NCI-H524 treated with DMSO at 0.1 percent for 48 hours (cell line): ENCODE data around the gene BPIFA3.

Source experiments
- DNase-seq: peaks from one replicate; lab custom pipeline; 2025; lab: John Stamatoyannopoulos, UW

BPIFA3 gene

GRCh38 chr20:33224399-33224798 is 7.2 kb downstream of the BPIFA3 start:
- DNase-seq, result no peak

- DNase-seq, result no peak
These were observed 12.7 kb downstream of the BPIFA3 start for GRCh38 chr20:33229843-33230242.

DNA sequence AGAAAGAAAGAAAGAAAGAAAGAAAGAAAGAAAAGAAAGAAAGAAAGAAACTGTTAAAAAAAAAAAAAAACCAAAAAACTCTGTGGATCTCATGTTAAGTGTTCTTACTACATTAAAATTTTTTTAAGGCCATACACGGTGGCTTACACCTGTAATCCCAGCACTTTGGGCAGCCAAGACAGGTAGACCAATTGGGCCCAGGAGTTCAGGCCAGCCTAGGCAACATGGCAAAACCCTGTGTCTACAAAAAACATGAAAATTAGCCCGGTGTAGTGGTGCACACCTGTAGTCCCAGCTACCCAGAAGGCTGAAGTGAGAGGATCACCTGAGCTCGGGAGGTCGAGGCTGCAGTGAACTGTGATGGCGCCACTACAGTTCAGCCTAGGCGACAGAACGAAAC is 14.1 kb downstream of the BPIFA3 start:
- DNase-seq, result no peak

DNA sequence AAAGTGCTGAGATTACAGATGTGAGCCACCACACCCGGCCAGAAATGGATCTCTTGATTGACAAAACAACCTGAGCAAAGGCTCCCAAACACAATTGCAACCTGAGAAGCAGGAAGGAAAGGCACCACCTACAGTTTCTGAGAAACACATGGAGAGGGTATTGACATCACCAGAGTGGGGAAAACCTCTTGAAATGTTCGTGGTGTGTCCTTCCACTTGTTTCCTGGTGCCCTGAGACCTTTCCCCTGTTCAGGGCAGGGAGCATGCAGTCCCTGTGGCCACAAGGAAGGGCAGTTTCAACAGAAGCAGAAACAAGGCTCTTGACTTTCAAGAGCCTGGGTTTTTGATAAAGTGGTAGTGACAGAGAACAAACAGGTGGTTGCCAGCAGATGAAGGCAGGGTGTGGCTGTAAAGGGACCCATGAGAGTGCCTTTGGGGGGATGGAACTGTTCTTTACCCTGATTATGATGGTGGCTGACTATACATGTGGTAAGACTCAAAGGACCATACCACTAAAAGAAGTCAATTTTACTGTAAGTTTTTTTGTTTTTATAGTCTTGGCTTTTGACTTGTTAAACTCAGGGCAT is 15.4 kb downstream of the BPIFA3 start:
- DNase-seq, result peak; percentile 31

GRCh38 chr20:33233129-33233774 is 16.1 kb downstream of the BPIFA3 start:
- DNase-seq, result peak; percentile 68

DNA sequence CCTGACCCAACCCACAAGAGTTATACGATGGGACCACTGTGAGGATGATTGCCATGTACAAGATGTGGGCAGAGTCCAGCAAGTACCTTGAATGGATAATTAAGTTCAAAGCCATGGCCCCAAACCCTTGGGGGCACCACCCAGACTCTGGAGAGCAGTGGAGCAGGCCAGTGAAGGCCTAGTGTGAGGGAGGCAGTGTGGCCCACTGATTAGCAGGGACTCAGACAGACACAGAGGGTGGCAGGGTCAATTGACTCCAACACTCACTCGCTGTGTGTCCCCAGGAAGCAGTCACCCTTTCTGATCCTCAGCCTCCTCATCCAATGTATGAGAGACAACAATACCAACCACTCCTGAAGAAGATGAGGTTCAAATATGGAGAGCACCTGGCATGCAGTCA is 16.9 kb downstream of the BPIFA3 start:
- DNase-seq, result no peak

DNA sequence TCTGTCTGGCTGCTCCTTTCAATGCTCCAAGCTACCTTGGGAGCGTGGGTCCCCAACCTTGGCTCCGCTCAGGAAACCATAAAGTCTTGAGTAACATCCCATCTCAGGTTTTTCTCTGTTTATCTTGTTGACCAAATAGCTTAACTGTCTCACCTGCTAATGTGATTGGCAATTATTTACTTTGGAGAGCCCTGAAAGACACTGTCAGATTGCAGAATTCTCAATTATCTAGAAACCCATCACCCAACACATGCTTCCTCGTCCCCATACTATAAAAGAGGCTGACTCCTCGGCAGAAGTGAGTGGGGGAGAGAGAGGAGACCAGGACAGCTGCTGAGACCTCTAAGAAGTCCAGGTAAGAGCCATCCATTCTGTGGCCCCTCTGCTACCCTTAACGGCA is 18.5 kb downstream of the BPIFA3 start, which contains the start of gene BPIFA1:
Gene BPIFA1, plus strand, starts transcription at position 301 of the 400 bp plus-strand sequence. CDS start 1,716 bp downstream, outside the sequence.
- no peak for DNase-seq

- DNase-seq, result no peak
These were observed 19.2 kb downstream of the BPIFA3 start for GRCh38 chr20:33236351-33236750.

GRCh38 chr20:33237989-33238388 is 20.8 kb downstream of the BPIFA3 start:
- DNase-seq, result no peak

GRCh38 chr20:33239418-33239817 is 22.3 kb downstream of the BPIFA3 start:
- no peak for DNase-seq

- DNase-seq, result no peak
These were observed 23.0 kb downstream of the BPIFA3 start for GRCh38 chr20:33239979-33240736.

GRCh38 chr20:33240923-33241322 is 23.8 kb downstream of the BPIFA3 start:
- DNase-seq, result no peak

GRCh38 chr20:33242319-33243100 is 25.4 kb downstream of the BPIFA3 start:
- DNase-seq, result no peak

DNA sequence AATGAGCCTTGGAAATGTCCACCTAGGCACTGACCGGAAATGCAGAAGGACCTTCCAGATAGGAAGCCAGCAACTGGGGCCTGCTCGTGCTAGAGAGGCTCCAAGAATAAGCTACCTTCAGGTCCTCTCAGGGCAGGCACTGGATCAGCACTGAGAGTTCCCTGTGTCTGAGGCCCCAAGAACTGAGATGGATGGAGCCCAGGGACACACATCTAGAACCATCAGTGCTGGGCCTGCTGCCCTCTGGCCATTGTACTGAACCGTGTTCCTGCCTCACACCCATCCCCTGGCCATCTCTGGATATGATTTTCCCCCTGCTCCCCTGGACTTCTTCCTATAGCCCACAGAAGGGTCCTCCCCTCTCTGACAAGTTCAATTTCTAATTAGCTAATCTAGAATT is 28.9 kb downstream of the BPIFA3 start:
- DNase-seq, result no peak

DNA sequence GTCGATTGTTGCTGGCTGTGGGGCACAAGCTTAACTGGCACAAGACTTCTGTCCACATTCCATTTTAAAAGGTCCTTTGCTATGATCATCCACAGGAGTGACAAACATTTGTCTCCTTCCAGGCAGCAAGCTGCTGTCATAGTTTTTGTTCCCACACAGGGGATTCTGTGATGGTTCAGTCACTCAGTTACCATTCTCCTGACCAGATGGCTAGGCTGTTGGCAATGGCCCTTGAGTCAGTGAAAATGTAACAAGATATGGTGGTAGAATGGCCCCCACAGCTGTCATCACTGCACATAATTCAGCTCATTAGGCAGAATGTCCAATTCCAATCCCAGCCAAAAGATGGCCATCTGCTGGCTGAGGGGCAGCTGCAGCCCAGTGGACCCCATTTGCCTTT is 32.3 kb downstream of the BPIFA3 start:
- DNase-seq, result peak; percentile 98

DNA sequence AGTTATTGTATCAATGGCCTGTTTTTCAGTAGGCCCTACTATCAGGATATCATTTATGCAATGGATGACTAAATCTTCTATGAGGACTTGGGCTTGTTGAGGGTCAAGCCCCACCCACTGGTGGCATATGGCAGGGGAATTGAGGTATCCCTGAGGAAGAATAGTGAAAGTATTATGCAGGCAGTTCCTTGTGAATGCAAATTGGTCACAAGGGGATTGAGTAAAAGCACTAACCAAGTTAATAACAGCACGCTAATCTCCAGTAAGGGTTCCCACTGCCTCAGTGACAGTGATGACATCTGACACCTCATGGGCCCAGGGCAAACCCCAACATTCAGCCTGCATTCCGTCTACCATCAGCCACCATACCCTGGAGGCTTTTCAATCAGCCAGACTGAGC is 33.5 kb downstream of the BPIFA3 start:
- peak; percentile 99 for DNase-seq

GRCh38 chr20:33251496-33251895 is 34.3 kb downstream of the BPIFA3 start:
- DNase-seq, result peak; percentile 6

DNA sequence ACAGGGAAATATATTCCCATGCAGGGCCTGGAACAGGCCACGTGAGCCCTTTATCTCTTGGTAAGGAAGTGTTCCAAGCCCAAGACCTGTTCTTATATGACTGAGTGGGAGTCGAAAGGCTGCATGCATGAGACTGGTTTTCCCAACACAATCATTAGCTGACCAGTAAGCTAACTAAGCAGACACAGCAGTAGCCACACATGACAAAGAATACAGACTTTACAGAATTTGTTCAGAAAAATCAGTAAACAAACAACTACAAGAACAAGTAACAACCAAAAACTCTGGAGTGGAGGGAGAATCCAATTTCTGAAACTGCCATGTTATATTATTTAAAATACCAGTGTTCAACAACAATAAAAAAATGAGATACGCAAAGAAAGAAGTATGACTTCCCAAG is 35.3 kb downstream of the BPIFA3 start:
- no peak for DNase-seq

GRCh38 chr20:33255005-33255404 is 37.9 kb downstream of the BPIFA3 start:
- DNase-seq, result no peak

DNA sequence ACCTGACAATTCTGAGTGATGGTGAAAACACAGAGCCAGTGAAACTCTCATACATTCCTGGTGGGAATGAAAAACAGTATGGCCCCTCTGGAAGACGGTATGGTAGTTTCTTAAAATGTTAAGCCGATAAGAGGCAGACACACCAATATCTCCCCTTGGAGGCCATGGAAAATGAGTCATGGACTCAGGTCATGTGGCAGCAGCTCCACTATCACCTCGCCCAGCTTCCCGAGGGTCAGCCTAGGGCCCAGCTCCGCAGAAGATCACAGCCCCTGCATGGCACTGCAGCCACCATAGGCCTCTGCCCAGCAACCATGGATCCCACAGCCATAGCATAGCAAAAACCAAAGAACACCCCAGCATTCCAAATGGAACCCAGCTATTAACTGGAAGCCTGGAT is 40.1 kb downstream of the BPIFA3 start:
- no peak for DNase-seq

- no peak for DNase-seq
These were observed 42.2 kb downstream of the BPIFA3 start for GRCh38 chr20:33259371-33259770.

DNA sequence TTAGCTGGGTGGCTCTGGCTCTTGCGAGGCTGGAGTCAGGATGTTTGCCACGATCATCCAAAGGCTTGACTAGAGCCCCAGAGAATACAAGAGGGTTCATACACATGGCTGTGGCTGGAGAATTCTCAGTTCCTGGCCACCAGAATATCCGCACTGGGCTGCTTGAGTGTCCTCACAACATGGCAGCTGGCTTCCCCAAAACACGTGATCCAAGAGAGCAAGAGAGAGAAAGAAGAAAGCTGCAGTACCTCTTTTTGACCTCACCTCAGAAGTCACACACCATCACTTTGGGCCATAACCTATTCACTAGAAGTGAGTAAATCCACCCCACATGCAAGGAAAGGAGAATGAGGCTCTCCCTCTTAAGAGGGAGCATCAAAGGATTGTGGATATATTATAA is 44.3 kb downstream of the BPIFA3 start:
- peak; percentile 16 for DNase-seq
